ENCODE measurements around the gene FAM210A.

The FAM210A gene

DNA sequence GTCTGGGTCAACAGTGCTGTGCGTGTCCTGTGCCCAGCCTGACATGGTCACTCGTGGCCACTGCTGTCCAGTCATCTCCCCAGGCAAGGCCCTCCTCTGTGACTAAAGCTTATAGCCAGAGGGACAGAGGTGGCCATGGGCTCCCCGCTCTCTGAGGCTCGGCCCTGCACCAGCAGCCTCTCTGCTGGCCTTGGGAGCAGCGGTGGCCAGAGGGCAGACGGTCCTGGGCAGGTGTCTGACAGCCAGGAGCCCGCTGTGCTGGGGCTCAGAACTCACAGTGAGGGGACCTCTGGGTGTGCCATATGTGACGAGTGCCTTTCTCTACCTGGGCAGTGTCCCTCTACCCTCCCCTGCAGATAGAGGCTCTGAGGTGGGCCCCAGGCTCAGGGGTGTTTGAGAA is 98.7 kb downstream of the FAM210A start:
- Histone ChIP-seq H3K36me3 (peaks cover 15% of the 10 kb centered on the region), H3K9me3 (peaks cover 7% of the 10 kb centered on the region), H3K27ac (no peak overlapping the region), H3K4me1 (ENCODE audit: control insufficient read depth in 1 of 2, insufficient read depth in 1 of 2, low read depth in 1 of 2, low read length in 1 of 2) (no peaks in the 10 kb centered on the region), H3K4me3 (ENCODE audit: low read depth in 1 of 2, low read length in 1 of 2) (no peak overlapping the region), H3K27me3 (peaks cover 10% of the 10 kb centered on the region)
- TF ChIP-seq, protein P1, sequence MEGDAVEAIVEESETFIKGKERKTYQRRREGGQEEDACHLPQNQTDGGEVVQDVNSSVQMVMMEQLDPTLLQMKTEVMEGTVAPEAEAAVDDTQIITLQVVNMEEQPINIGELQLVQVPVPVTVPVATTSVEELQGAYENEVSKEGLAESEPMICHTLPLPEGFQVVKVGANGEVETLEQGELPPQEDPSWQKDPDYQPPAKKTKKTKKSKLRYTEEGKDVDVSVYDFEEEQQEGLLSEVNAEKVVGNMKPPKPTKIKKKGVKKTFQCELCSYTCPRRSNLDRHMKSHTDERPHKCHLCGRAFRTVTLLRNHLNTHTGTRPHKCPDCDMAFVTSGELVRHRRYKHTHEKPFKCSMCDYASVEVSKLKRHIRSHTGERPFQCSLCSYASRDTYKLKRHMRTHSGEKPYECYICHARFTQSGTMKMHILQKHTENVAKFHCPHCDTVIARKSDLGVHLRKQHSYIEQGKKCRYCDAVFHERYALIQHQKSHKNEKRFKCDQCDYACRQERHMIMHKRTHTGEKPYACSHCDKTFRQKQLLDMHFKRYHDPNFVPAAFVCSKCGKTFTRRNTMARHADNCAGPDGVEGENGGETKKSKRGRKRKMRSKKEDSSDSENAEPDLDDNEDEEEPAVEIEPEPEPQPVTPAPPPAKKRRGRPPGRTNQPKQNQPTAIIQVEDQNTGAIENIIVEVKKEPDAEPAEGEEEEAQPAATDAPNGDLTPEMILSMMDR (IDR thresholded peaks at IDR 0.05) = no peak

DNA sequence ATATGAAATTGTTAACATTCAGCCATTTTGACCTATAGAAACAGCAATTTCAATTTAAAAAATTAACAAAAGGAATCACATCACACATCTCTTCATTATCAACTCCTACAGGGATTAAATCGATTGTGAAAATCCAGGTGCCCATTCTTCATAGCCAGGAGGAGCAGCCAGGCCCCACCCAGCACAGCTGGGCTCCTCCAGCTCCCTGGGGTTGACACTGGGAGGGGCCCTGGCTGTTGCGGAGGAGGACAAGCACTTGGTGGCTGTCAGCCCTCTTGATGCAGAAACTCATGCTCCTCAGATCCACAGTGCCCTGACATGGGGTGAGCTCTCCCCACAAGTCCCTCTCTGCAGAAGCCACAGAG is 99.8 kb downstream of the FAM210A start:
- H3K36me3 ChIP-seq = peaks cover 16% of the 10 kb centered on the region
- no peak overlapping the region for H3K27ac ChIP-seq
- peaks cover 10% of the 10 kb centered on the region for H3K27me3 ChIP-seq
- H3K4me3 ChIP-seq (ENCODE audit: low read depth in 1 of 2, low read length in 1 of 2) = no peak overlapping the region
- TF ChIP-seq, protein P1 (IDR thresholded peaks at IDR 0.05) = no peak
- H3K4me1 ChIP-seq (ENCODE audit: control insufficient read depth in 1 of 2, insufficient read depth in 1 of 2, low read depth in 1 of 2, low read length in 1 of 2) = no peaks in the 10 kb centered on the region
- no peaks in the 10 kb centered on the region for H3K9me3 ChIP-seq

DNA sequence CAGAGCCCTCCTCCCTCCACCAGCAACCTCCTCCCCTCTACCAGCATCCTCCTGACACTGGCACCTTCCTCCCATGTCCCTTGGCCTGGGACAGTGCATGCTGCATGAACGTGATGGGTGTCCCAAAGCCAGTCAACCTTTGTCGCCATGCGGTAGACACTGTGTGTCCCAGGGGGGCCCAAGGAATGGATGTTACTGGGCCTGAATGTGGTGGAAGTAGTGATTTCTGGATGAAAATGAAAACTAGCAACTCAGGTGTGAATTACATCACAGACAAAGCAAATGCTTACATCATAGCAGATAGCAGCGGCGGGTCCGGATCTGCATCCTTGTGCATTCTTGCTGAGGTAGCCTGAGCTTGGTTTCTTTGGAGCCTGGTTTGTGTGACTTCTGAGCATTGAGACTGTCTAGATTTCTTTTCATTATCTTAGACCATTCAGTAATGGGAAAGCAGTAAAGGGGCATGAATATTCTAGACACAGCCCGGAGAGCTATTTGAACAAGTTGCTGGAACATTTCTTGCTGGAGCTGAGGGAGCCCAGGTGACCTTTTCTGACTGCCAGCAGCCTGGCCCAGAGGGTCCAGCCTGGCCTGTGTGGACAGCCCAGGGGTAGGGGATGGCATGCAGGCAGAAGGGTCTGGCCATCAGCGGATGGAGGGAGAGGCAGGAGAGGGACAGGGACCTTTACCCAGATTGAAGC is 100.4 kb downstream of the FAM210A start:
- Histone ChIP-seq H3K4me1 (ENCODE audit: control insufficient read depth in 1 of 2, insufficient read depth in 1 of 2, low read depth in 1 of 2, low read length in 1 of 2) (no peaks in the 10 kb centered on the region), H3K36me3 (peaks cover 21% of the 10 kb centered on the region), H3K9me3 (no peaks in the 10 kb centered on the region), H3K27me3 (peaks cover 10% of the 10 kb centered on the region), H3K4me3 (ENCODE audit: low read depth in 1 of 2, low read length in 1 of 2) (no peak overlapping the region), H3K27ac (no peak overlapping the region)
- TF ChIP-seq, protein P1 (IDR thresholded peaks at IDR 0.05) = no peak

DNA sequence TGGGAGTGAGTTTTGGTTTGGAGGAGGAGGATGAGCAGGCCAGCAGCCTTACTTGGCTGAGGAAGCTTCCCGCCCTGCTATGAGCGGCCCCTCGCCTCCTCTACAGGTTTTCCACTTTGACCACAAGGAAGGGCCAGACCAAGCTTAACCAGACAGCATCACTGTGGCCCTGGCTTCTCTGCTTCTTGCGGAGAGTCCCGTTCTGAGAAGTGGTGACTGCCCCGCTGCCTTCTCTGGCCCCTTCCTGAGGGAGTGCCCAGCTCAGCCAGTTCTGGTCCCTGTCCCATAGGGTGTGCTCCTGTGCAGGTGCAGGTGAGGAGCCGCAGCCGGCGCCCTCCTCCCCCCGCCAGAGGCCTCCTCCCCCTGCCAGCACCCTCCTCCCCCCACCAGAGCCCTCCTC is 101.0 kb downstream of the FAM210A start:
- no peak overlapping the region for H3K4me3 ChIP-seq (ENCODE audit: low read depth in 1 of 2, low read length in 1 of 2)
- peaks cover 23% of the 10 kb centered on the region for H3K36me3 ChIP-seq
- TF ChIP-seq, protein P1 (IDR thresholded peaks at IDR 0.05) = no peak
- H3K4me1 ChIP-seq (ENCODE audit: control insufficient read depth in 1 of 2, insufficient read depth in 1 of 2, low read depth in 1 of 2, low read length in 1 of 2) = no peaks in the 10 kb centered on the region
- H3K27me3 ChIP-seq = peaks cover 10% of the 10 kb centered on the region
- H3K27ac ChIP-seq = no peak overlapping the region
- no peaks in the 10 kb centered on the region for H3K9me3 ChIP-seq

DNA sequence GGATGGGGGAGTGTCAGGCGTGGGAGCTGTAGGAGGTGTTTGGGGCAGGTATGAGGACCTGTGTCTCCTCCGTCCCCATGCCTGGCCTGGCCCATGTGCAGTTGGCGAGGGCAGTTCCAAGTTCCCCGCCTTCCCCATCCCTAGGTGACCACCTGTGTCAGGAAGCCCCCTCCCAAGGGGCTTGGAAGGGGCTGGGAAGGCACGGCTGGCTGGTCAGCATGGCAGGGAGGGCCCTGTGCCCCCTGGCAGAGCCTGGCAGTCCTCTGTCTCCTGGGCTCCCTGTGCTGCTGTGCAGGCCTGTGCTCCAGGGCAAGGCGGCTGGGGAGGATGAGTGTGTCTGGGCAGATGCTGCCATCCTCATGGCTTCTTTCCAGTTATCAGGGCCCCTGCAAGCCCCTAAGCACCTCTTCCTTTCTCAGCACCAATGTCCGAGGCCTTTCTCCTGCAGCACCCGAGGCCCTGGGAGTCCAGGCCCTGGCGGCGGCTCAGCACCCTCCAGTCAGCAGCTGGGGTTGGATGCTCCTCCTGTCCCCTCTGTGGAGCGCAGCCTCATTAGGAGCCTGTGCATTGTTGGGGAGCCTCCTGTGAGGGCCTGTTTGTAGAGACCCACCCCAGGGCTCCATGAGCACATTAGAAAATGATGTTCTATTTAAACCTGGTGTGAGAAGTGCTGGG is 101.7 kb downstream of the FAM210A start:
- H3K9me3 ChIP-seq = no peaks in the 10 kb centered on the region
- H3K36me3 ChIP-seq = peaks cover 23% of the 10 kb centered on the region
- no peak overlapping the region for H3K4me3 ChIP-seq (ENCODE audit: low read depth in 1 of 2, low read length in 1 of 2)
- H3K4me1 ChIP-seq (ENCODE audit: control insufficient read depth in 1 of 2, insufficient read depth in 1 of 2, low read depth in 1 of 2, low read length in 1 of 2) = no peaks in the 10 kb centered on the region
- H3K27me3 ChIP-seq = peaks cover 10% of the 10 kb centered on the region
- TF ChIP-seq, protein P1 (IDR thresholded peaks at IDR 0.05) = no peak
- H3K27ac ChIP-seq = no peak overlapping the region
